CD4-positive, alpha-beta T cell (primary cell): ENCODE results near the gene KRT14. TPM values are rescaled to one million over a fixed set of nuclear protein-coding genes. Genes with fewer than 3 reads are reported as not detected.

Experiments
- ATAC-seq: fragments of 200-7000 bp; cut with Tn5 transposase; one replicate; pipeline ENCODE4 v1.10.0; 2022; ENCODE audit warnings: mild to moderate bottlenecking; ENCODE audit not compliant: poor library complexity
- CTCF ChIA-PET: fragments of 350-600 bp; sonication (Branson Sonifier 250); formaldehyde crosslinking; loops from one replicate; lab custom pipeline; 2021; ENCODE audit warnings: antibody characterized with exemption, inconsistent platforms; lab: Charles Lee
- POLR2A ChIA-PET: fragments of 350-600 bp; sonication (Branson Sonifier 250); formaldehyde crosslinking; loops from one replicate; lab custom pipeline; 2021; ENCODE audit warnings: antibody characterized with exemption, inconsistent platforms; lab: Charles Lee
- DNase-seq, 14 experiments: peaks; one replicate each; pipeline ENCODE4 v3.0.0-alpha.2; 2013 to 2020; ENCODE audit warnings: mixed read lengths in 2 of 14
- H3K27ac ChIP-seq, 2 donors: one replicate each; pipeline versions ENCODE4 v1.5.1 to v1.7.0; 2013; ENCODE audit warnings: low read length in 2 of 2, low read depth in 1 of 2, mild to moderate bottlenecking in 1 of 2
- H3K27me3 ChIP-seq, 2 experiments: 1 replicate in 1 of 2; 2 replicates in 1 of 2; pipeline versions ENCODE4 v1.6.1 to v1.7.0; 2013; ENCODE audit warnings: low read length in 2 of 2, control low read depth in 1 of 2, mild to moderate bottlenecking in 1 of 2, moderate library complexity in 1 of 2; ENCODE audit not compliant: insufficient read depth in 2 of 2, control insufficient read depth in 1 of 2
- H3K36me3 ChIP-seq: one replicate; pipeline ENCODE4 v1.6.1; 2013; ENCODE audit warnings: low read length, control low read depth; ENCODE audit not compliant: insufficient read depth
- H3K4me1 ChIP-seq: one replicate; pipeline ENCODE4 v1.6.1; 2013; ENCODE audit warnings: low read length, control low read depth; ENCODE audit not compliant: insufficient read depth
- H3K4me3 ChIP-seq: one replicate; pipeline ENCODE4 v1.5.1; 2013; ENCODE audit warnings: mild to moderate bottlenecking, low read length, moderate library complexity
- H3K9me3 ChIP-seq, 2 experiments: 1 replicate in 1 of 2; 2 replicates in 1 of 2; pipeline versions ENCODE4 v1.6.1 to v1.7.0; 2013; ENCODE audit warnings: low read length in 2 of 2, mild to moderate bottlenecking in 2 of 2, control low read depth in 1 of 2, moderate library complexity in 1 of 2; ENCODE audit not compliant: control insufficient read depth in 1 of 2, insufficient read depth in 1 of 2
- H3K27ac Mint-ChIP-seq: one replicate; pipeline ENCODE4 v1.8.0; 2020; ENCODE audit warnings: mixed read lengths
- H3K27me3 Mint-ChIP-seq: one replicate; pipeline ENCODE4 v1.8.0; 2021; ENCODE audit warnings: mixed read lengths
- H3K36me3 Mint-ChIP-seq: one replicate; pipeline ENCODE4 v1.8.0; 2021; ENCODE audit warnings: low read depth, mixed read lengths
- H3K4me1 Mint-ChIP-seq: one replicate; pipeline ENCODE4 v1.8.0; 2021; ENCODE audit warnings: low read depth, mixed read lengths
- H3K4me3 Mint-ChIP-seq: one replicate; pipeline ENCODE4 v1.8.0; 2020; ENCODE audit warnings: mild to moderate bottlenecking, mixed read lengths
- H3K9me3 Mint-ChIP-seq: one replicate; pipeline ENCODE4 v1.8.0; 2020; ENCODE audit warnings: mixed read lengths
- intact Hi-C, 2 experiments: fragments of 100-400 bp; cut with DNase I in 1 of 2; cut with micrococcal nuclease in 1 of 2; formaldehyde crosslinking; loops; one replicate each; pipeline versions ENCODE4 v1.15.1 to v1.9.0; 2023 to 2025; cut with DNase I, micrococcal nuclease
- total RNA-seq, 174 experiments: library from RNA in 2 of 174; stranded (reverse) in 2 of 174; gene quantifications; one replicate each; pipeline ENCODE4 v1.2.3 and lab custom pipeline; 2021 to 2026
- TF ChIP-seq, protein P1 (sequence below): fragments of 200-600 bp; IDR thresholded peaks from one replicate; pipeline ENCODE4 v1.8.0; 2022; ENCODE audit warnings: antibody characterized with exemption, mild to moderate bottlenecking

Gene KRT14
- total RNA-seq, 2 experiments from 2014 or later = not detected

DNA sequence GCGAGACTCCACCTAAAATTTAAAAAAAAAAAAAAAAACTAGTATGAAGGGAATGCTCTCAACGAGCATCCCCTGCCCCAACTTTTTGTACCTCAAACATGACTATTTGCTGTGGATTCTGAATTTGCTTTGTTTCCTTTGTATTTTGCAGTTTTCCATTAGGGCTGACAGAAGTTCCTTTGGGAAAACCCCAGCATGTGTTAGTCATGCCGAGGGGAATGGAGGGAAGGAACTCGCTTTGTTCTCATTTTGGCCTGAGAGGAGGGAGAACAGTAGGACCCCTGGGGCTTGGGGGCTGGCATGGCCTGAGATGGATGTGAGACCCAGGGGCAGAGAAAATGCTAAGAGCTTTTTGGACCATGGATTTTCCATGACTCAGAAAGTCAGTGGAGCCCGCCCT is 35.3 kb downstream of the KRT14 start:
- peaks cover 23% of the 10 kb centered on the region for H3K4me1 ChIP-seq
- H3K4me3 Mint-ChIP-seq = no peak overlapping the region
- peaks cover 0 to 5% of the 10 kb centered on the region in 2 experiments for H3K27me3 ChIP-seq
- POLR2A ChIA-PET = no interaction called here
- no peak overlapping the region for H3K4me3 ChIP-seq
- no peak for DNase-seq
- intact Hi-C loops = no loop called here
- peaks cover 21% of the 10 kb centered on the region for H3K27me3 Mint-ChIP-seq
- no peak overlapping the region for H3K27ac ChIP-seq
- ATAC-seq = no peak
- H3K36me3 Mint-ChIP-seq = no peaks in the 10 kb centered on the region
- no peaks in the 10 kb centered on the region for H3K36me3 ChIP-seq
- peaks cover 9% of the 10 kb centered on the region for H3K4me1 Mint-ChIP-seq
- CTCF ChIA-PET = interaction anchor here (1.0 kb wide), 1 partner anchor 111 kb away, joined by 4 read pairs; no protein-coding TSS in a partner anchor
- H3K27ac Mint-ChIP-seq = no peak overlapping the region
- TF ChIP-seq, protein P1, sequence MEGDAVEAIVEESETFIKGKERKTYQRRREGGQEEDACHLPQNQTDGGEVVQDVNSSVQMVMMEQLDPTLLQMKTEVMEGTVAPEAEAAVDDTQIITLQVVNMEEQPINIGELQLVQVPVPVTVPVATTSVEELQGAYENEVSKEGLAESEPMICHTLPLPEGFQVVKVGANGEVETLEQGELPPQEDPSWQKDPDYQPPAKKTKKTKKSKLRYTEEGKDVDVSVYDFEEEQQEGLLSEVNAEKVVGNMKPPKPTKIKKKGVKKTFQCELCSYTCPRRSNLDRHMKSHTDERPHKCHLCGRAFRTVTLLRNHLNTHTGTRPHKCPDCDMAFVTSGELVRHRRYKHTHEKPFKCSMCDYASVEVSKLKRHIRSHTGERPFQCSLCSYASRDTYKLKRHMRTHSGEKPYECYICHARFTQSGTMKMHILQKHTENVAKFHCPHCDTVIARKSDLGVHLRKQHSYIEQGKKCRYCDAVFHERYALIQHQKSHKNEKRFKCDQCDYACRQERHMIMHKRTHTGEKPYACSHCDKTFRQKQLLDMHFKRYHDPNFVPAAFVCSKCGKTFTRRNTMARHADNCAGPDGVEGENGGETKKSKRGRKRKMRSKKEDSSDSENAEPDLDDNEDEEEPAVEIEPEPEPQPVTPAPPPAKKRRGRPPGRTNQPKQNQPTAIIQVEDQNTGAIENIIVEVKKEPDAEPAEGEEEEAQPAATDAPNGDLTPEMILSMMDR = no peak
- H3K9me3 ChIP-seq = peaks cover 0 to 3% of the 10 kb centered on the region in 2 experiments
- no peaks in the 10 kb centered on the region for H3K9me3 Mint-ChIP-seq

GRCh38 chr17:41549596-41550039 is 37.1 kb downstream of the KRT14 start:
- peak overlapping the region; percentile 65 for H3K27ac Mint-ChIP-seq
- no peak overlapping the region for H3K27ac ChIP-seq
- no peak for DNase-seq

DNA sequence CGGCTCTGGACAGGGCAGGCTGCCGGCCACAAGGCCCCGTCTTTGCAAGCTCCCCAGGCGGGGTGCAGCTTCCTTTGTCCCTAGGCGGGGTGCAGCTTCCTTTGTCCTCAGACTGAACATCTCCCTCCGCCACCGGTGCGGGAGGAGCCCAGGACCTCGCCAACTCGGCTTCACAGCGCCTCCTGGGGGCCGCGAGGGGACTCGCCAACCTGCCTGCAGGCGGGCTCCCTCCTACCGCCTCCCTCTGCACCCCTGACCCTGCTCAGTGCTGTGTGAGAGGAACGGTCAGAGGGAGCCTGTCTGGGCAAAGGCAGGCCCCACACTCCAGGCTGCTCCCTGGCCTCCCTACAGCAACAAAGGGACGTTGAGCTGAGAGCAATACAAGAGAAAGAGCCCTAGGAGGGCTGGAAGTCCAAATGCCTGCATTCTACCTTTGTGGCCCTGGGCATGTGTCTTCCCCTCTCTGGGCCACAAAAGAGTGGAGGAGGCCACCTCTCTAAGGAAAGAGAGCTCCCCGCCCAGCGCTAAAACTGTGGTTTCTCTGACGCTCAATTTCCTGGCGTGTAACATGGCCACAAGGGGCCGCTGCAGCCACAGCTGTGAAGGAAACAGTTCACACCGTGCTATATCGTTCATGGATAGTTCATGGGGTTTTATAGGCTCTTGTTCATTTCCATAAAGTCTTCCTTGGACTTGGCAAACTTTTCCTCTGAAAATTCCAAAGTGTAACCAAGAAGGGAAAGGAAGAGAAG is 37.7 kb downstream of the KRT14 start:
- no peak overlapping the region for H3K27ac ChIP-seq
- H3K9me3 Mint-ChIP-seq = no peaks in the 10 kb centered on the region
- ChIA-PET CTCF (interaction anchor here (0.6 to 2.7 kb wide), 36 partner anchors 9 to 733 kb away, joined by 3 to 27 read pairs (median 4); partner anchors contain the start of genes EIF1 and KRT19), POLR2A (interaction anchor here (0.7 to 2.0 kb wide), 12 partner anchors 9 to 731 kb away, joined by 3 to 16 read pairs (median 4); partner anchors contain the start of gene EIF1)
- DNase-seq (peak; percentile 73 to 91 (median 82)), ATAC-seq (peak; percentile 85)
- H3K9me3 ChIP-seq = peaks cover 0 to 3% of the 10 kb centered on the region in 2 experiments
- peak overlapping the region; percentile 42 for H3K4me3 ChIP-seq
- H3K4me1 ChIP-seq = peaks cover 23% of the 10 kb centered on the region
- H3K27ac Mint-ChIP-seq = peak overlapping the region; percentile 65
- H3K36me3 ChIP-seq = no peaks in the 10 kb centered on the region
- H3K27me3 Mint-ChIP-seq = peaks cover 15% of the 10 kb centered on the region
- TF ChIP-seq, protein P1 = peak; percentile 96
- no peaks in the 10 kb centered on the region for H3K36me3 Mint-ChIP-seq
- no peaks in the 10 kb centered on the region for H3K27me3 ChIP-seq
- H3K4me1 Mint-ChIP-seq = peaks cover 9% of the 10 kb centered on the region
- intact Hi-C loops = loop anchor here (1.0 to 10.0 kb wide), 12 partner anchors 99 to 746 kb away; partner anchors contain the start of gene KRTAP4-12 (in 1 of the 2)
- H3K4me3 Mint-ChIP-seq = peak overlapping the region; percentile 2

More at GRCh38 chr17:41549596-41550039, 37.1 kb downstream of the KRT14 start:
- ChIA-PET CTCF (interaction anchor here (0.7 to 2.7 kb wide), 28 partner anchors 9 to 714 kb away, joined by 3 to 27 read pairs (median 4); partner anchors contain the start of genes EIF1 and KRT19), POLR2A (interaction anchor here (0.9 to 2.0 kb wide), 9 partner anchors 9 to 731 kb away, joined by 3 to 16 read pairs (median 5); partner anchors contain the start of gene EIF1)
- TF ChIP-seq, protein P1 = peak; percentile 2
- Mint-ChIP-seq H3K9me3 (no peaks in the 10 kb centered on the region), H3K36me3 (no peaks in the 10 kb centered on the region), H3K4me3 (no peak overlapping the region), H3K27me3 (peaks cover 15% of the 10 kb centered on the region), H3K4me1 (peaks cover 9% of the 10 kb centered on the region)
- no peaks in the 10 kb centered on the region for H3K27me3 ChIP-seq
- intact Hi-C loops = loop anchor here (1.0 to 10.0 kb wide), 12 partner anchors 99 to 747 kb away; partner anchors contain the start of gene KRTAP4-12 (in 1 of the 2)
- peaks cover 0 to 3% of the 10 kb centered on the region in 2 experiments for H3K9me3 ChIP-seq
- no peak overlapping the region for H3K4me3 ChIP-seq
- peaks cover 23% of the 10 kb centered on the region for H3K4me1 ChIP-seq
- no peaks in the 10 kb centered on the region for H3K36me3 ChIP-seq
- no peak for ATAC-seq
